Islet precursor cell (in vitro differentiated cells): Measurements from ENCODE around the gene RFC5.
"Not testable (repeated sequence)": the region's sequence is repeated elsewhere in the genome, so short reads cannot be mapped to it uniquely, and the experiment has no call there.

Experiments used
- DNase-seq: peaks from one replicate; pipeline ENCODE4 v3.0.0-alpha.2; 2018

The RFC5 gene, protein sequence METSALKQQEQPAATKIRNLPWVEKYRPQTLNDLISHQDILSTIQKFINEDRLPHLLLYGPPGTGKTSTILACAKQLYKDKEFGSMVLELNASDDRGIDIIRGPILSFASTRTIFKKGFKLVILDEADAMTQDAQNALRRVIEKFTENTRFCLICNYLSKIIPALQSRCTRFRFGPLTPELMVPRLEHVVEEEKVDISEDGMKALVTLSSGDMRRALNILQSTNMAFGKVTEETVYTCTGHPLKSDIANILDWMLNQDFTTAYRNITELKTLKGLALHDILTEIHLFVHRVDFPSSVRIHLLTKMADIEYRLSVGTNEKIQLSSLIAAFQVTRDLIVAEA

DNA sequence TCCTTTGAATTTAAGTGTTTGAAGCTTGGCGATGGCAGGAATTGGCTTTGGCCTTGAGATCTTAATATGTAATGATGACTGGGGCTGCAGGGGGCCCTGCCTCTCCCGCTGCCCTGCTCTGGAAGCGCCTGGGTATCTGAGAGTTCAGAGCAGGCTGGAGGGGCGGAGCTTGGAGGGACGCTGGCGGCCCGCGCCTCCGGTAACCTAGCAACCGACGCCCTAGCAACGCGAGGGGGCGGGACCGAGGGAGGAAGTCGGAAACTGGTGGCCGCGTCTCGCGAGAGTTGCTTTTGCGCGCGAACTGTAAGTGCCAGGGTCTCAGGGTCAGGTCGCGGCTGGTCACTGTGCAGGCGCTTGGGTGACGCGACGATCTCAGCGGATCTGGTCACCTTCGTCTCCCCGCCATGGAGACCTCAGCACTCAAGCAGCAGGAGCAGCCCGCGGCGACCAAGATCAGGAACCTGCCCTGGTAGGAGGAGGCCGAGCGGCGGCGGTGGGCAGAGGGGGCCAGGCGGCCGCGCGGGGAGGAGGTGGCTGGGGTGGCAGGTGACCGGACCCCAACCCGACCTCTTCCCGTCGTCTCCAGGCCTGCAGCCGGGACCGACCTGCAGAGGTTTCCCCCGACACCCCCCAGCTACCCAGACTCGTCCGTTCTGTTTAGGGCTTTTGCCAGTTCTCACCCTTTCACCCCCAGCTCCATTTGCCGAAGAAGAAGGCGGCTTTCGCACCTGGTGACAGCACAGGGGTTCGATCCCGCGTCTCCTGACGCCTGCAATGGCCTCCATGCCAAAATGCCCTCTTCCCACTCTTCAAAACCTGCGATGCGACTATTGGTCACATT is at the start of gene RFC5:
RFC5 (plus strand) TSS at position 280 of the 841 bp plus-strand sequence; CDS start at position 405, 125 bp downstream.
- peak; percentile 99 for DNase-seq

DNA sequence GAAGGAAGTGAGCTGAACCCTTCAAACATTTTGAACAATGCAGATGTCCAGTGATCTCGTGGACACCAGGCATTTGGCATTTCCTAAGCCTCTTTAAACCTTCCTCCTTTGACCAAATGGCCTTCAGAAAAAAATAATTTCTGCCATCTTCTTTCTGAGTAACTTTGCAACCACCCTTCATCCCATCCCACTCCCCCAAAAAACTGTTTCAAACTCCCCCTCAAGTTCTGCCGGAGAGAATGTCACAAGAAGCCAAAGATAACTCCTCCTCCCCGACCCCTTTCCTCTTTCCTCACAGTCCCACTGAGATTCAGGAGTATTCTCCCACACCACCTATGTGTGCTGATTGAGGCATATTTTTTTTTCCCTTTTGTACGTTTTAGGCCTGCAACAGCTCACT is 49.5 kb upstream of the RFC5 start:
- peak; percentile 20 for DNase-seq

DNA sequence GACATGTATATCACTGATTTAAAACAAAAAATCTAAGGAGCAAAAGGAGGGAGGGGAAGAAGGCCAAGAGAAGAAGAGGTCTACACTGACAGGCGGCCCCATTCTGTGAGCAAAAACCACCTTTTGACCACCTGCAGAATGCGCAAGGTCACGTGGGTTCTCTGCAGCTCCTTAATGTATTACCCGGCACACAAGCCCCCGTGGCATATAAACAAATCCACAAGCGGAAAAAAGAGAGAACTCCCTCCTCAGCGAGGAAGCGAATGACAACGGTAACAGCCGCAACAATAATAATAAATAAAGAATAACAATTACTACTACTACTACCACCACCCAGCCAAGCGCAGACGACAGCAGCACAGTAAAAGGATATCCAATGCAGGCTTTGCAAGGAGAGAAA is 49.0 kb upstream of the RFC5 start:
- peak; percentile 26 for DNase-seq

DNA sequence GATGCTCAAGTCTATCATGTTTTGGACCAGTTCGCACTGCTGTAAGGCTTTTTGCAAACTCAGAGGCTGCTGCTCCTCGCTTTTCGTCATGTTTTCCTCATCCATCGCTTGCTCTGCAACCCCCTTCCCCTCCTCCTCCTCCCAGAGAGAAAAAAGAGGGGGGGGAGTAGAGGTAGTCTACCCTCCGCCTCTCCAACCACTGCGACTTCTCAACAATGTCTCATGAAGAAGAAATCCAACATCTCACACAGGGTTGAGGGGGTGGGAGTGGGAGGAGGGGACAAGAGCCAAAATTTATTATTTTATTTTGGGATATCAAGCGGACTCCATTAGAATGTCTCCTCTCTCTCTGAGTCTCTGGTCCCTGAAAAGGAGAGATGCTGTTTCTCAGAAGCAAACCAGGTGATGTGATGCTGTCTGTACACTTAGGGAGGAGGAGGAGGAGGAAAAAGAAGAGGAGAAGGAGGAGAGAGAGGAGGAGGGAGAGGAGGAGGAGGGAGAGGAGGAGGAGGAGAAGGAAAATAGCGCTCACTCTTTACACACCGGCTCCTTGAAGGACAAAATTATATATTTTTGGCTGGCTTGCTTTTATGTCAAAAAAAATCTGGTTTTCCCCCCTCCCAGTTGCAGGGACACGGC is 48.2 kb upstream of the RFC5 start:
- peak; percentile 28 for DNase-seq

DNA sequence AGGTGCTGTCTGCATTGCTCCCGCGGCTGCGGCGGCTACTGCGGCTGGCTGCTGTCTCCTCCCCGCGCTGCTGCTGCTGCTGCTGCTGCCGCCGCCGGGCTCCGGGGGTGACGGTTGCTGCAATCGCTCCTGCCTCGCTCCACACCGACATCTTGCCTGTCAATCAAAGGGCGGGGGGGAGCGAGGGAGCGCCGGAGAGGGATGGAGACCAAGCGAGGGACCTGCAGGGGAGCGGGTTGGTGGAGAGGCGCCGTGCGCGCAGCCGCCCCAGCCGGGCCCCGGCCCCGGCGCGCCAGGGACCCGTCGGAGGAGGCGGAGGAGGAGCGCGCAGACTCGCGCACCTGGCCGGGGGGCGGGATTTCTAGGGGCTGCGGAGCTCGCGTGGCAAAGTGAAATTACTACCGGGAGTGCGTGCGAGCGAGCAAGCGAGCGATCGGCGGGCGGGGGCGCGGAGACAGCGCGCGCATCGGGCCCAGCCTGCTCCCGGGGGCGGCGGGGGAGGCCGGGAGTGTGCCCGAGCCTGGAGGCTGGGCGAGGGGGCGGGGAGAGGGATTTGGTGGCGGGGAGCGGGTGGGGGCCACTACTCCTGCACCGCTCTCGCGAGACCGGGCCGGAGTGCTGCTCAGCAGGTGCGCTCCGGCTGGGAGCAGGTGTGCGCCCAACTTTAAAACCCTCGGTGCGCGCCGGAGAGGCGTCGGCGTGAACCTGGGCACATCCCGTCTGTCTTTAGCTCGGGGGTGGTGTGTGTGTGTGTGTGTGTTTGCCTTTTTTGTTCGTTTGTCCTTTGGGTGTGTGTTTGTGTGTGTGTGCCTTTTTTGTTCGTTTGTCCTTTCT is 47.5 kb upstream of the RFC5 start, which contains the start of gene KSR2:
KSR2 (minus strand) TSS at position 165 of the 834 bp plus-strand sequence. CDS start 735 bp downstream, outside the sequence.
- DNase-seq = peak; percentile 95

DNA sequence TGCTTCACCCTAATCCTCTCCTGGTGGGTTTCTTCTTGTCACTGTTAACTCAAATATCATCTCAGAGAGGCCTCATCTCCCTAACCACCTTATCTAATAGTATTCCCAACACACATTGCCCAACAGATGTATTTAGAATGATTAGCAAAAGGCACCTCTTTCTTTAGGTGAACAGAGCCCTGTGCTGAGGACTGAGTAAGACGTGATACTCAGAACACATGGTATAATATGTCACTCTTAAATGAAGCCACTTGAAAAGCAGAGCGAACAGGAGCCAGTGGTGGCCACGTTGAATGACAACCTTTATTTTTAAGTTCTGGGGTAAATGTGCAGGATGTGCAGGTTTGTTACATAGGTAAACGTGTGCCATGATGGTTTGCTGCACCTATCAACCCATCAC is 46.2 kb upstream of the RFC5 start:
- DNase-seq = no peak

DNA sequence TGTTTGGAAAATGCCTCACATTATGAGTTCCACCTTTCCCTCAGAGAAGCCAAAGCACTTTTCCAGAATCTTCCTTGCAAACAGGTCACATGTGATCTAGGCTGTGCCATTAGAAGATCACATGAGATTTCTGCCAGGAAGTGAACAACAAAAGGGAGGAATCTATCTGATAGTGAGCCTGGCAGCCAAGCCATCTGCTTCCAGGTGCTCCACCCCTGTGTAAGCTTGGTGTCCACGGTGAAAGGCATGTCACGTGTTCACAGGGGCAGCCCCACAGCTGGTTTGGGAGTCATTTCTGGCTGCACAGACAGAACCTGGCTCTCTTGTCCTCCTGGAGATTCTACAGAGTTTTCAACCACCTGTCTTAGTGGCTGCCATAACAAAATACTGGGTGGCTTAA is 44.2 kb upstream of the RFC5 start:
- DNase-seq = no peak

DNA sequence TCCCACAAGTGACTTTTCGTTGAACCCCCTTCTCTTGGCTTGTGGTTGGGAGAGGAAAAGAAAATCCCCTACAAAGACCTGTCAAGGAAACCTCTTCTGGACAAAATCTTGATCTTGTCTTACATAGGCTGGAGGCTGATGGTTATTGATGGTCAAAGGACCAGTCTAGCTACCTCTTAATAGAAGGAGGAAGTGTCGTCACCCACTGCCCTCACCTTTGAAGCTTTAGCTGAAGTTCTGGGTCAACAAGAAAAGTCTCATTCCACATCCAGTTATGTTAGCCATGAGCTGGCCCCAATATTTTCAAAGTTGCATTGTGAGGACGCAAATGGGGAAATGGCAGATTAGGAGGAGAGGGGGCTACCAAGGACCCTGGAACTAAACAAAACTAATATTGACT is 41.5 kb upstream of the RFC5 start:
- no peak for DNase-seq

DNA sequence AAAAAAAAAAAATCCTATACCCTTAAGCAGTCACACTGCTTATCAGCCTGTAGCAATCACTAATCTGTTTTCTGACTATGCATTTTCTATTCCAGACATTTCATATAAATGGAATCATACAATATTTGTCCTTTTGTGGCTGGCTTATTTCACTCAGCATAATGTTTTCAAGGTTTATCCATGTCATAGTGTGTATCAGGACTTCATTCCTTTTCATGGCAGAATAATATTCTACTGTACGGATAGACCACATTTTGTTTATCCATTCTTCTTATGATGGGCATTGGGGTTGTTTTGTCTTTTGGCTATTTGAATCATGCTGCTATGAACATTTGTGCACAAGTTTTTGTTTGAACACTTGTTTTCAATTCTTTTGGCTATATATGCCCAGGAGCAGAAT is 39.1 kb upstream of the RFC5 start:
- no peak for DNase-seq

DNA sequence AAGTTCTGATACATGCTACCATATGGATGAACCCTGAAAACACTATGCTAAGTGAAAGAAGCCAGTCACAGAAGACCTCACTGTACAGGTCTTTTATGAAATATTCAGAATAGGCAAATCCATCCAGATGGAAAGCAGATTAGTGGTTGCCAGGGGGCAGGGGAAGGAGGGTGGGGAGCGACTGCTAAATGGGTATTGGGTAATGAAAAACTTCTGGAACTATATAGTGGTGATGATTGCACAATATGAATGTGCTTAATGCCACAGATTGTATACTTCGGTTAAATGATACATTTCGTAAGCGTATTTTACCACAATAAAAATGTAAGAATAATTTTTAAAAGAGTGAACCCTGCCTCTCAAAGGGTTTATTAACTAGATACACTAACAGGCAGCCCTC is 35.9 kb upstream of the RFC5 start:
- no peak for DNase-seq

DNA sequence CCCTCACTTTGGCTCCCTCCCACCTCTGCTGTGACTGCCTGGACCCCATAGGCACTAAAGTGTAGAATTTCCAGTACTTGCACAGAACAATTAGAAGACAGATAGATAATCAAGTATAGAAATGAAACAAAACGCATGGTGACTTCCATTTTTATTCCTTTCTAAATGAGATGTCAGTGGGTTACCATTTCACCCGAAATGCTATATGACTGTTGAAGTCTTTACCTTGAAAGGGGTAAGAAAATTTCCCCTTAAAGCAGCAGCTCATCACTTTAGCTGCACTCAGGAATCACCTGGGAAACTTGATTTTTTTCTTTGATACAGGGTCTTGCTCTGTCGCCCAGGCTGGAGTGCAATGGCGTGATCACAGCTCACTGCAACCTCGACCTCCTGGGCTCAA is 35.2 kb upstream of the RFC5 start:
- no peak for DNase-seq

DNA sequence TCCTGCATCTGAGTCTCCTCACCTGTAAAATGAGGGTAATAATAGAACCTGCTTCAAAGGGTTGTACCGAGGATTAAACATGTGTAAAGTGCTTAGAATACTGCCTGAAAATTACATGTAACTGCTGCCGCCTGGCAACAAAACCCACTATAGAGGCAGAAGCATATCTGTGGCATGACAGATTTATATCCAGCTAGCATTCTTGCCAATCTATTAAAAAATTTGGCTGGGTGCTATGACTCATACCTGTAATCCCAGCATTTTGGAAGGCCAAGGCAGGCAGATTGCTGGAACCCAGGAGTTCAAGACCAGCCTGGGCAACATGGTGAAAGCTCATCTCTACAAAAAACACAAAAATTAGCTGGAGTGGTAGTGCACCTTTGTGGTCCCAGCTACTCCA is 31.3 kb upstream of the RFC5 start:
- no peak for DNase-seq

DNA sequence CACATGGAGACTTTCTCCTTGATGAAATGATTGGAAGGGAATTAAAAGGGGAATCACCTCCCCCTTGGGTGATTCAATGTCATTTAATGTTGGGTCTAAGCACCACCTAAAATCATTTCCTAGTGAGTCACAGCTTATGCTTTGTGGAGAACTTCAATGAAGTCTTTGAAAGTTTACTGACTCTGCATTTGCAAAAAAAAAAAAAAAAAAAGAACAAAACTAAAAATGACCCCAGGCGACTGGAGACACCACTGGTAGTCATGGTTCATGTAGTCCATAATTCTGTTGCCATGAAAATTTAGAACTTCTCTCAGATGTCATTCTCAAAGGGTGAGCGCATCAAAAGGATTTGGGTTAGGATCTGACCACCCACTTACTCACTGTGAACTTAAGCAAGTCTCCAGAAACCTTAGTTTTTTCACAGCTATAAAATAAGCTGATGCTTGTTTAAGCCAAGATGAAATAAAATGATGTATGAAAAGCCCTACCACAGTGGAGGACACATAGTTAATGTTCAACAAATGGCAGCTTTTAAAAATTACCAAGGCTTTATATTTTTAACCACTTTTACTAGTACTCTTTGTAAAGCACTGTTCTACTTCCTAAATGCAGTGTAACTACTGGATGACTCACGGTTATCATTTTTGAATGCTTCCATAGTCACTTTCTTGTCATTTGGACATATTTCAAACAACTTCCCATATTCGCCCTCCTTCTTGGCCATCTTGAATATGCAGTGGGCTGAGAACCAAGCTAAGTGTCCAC is 29.6 kb upstream of the RFC5 start:
- no peak for DNase-seq

DNA sequence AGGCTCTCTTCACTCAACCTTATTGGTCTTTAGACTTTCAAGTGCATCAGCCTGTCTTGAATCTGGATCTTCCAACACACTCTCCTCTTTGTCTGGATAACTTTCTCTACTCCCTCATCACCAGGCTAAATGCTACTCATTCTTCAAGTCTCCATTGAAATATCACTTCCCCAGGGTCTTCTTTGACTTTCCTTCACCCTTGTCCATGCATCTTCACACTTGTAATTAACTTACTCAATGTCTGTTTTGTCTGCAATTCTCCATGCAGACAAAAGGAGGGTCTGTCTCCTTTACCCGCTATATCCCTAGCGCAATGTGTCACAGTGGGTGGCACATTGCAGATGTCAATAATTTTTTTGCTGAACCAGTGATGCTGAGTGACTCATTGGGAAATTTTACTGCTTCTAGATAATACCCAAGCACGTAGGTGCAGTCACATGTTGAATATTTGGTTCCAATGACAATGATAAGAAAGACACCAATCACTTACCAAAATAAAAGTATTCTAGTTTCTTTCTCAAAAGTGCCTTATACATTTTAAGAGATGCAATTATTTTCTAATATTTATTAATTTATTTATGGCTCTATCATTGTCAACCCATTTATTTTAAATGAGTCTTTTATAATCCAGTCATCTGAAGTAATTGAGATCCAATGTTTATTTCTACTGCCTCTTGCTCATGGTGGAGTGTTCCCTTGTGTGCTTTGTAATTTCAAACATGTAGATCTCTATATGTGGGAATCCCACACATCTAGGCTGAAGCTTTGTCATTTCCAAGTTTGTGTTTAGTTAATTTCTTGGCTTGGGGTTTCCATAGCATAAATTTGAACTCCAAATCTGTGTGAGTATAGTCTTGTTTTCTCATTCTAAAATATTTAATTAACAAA is 21.7 kb upstream of the RFC5 start:
- DNase-seq = no peak

DNA sequence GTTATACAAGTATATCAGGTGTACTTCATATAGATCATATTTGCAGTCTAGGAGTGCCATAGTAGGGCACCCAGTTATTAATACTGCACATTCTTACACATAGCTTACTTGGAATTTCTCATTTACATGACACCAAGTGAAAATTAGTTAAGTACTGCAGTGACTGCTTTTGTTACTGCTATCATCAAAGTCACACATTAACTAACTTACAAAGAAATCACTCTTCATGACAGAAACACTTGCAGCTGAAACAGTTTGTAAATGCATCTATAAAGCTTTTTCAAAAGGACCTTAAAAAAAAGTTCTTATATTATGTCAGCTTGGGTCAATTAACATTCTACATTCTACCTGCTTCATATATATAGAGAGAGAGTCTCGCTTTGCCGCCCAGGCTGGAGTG is 17.8 kb upstream of the RFC5 start:
- no peak for DNase-seq

DNA sequence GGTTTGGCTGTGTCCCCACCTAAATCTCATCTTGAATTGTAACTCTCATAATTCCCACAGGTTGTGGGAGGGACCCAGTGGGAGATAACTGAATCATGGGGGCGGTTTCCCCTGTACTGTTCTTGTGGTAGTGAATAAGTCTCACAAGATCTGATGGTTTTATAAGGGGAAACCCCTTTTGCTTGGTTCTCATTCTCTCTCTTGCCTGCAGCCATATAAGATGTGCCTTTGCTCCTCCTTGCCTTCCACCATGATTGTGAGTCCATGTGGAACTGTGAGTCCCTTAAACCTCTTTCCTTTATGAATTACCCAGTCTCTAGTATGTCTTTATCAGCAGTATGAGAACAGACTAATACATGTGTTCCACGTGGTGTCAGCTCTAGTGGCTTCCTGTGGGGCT is 16.7 kb upstream of the RFC5 start:
- not testable (repeated sequence) for DNase-seq

DNA sequence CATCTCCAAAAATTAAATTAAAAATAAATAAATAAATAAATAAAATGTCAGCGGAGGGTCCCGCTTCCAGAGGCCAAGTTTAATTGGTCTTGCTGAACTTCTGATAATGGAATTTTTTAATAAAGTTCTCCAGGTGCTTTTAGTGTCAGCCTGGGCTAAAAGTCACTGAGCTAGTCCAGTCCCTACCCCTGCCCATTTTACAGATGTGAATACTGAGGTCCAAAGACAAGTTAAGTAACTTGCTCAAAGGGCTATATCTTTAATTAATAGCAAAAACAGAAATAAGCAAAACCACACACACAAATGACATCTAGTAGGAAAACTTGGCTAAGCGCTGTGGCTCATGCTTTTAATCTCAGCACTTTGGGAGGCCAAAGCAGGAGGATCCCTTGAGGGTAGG is 5.6 kb upstream of the RFC5 start:
- no peak for DNase-seq

DNA sequence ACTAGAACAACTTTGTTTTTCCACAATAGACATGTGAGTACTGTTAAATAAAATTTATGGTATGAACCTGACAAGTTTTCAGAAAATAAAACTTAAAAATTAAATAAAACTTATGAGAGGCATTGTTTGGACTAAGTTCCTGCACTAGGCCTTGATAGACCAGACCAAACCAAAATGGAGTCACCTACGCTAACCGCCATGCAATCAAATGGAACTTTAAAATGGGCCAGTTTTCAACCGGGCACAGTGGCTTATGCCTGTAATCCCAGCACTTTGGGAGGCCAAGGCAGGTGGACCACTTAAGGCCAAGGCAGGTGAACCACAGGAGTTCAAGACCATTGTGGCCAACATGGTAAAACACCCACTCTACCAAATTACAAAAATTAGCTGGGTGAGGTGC is 5.1 kb upstream of the RFC5 start:
- DNase-seq = no peak

DNA sequence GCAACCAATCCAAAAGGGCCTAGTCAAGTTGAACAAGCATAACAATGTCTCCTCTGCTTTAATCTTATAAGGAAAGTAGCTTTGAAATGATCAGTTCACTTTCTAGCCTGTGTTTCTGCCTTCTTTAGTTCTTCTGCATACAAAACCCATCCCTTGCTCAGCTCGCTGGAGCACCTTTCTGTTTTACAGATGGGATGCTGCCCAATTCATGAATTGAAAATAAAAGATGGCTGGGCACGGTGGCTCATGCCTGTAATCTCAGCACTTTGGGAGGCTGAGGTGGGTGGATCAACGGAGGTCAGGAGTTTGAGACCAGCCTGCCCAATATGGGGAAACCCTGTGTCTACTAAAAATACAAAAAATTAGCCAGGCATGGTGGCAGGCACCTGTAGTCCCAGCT is 4.5 kb upstream of the RFC5 start:
- no peak for DNase-seq

DNA sequence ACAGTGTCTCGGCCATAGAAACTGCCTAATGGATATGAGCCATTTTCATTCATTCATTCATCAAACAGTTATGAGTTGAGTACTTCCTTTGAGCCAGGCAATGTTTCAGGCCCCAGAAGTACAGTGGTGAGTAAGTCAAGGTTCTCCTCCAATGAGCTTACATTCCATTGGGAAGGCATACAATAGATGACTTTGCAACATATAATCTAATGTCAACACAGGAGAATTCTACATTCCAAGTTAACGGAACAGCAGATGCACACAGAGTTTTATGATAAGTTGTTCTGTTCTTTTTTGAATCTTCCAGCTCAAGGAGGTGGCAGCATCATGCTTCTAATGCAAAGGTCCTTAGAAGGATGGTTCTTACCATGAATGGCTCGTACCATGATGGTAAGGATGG is 3.2 kb upstream of the RFC5 start:
- no peak for DNase-seq

DNA sequence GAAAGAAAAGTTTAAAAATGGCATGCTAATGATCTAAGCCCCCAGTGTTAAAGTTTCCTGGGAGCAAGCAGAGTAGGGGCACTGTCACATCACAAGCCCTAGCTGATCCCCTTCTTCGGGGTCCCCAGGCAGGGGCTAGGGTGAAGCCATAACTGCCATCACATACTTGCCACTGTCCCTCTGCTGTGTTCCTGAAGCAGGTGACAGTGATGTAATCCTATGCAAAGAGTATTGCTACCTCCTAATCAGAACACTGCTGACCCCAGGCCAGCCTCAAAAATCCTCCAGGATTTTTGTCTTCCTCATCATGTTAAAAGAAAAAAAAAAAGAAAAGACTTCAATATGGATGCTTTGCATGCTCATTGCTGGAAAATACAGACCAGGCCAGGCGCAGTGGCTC is 1.2 kb upstream of the RFC5 start:
- no peak for DNase-seq
